Embryonic facial prominence (tissue), 1 donor: ENCODE measurements around the gene PWWP2B.

Experiments used
- DNase-seq: peaks from one replicate; pipeline ENCODE4 v3.0.0-alpha.2; 2016; ENCODE audit errors: extremely low spot score

Gene PWWP2B

GRCh38 chr10:132418527-132419416, 21.8 kb downstream of the PWWP2B start:
- no peak for DNase-seq

GRCh38 chr10:132419538-132420468, 22.8 kb downstream of the PWWP2B start:
- DNase-seq: no peak

- no peak for DNase-seq
Observed at GRCh38 chr10:132420469-132420980, 23.5 kb downstream of the PWWP2B start.

- DNase-seq: no peak
Observed at GRCh38 chr10:132420981-132421846, 24.2 kb downstream of the PWWP2B start.

GRCh38 chr10:132421847-132422751, 25.1 kb downstream of the PWWP2B start:
- no peak for DNase-seq

- DNase-seq: no peak
Observed at GRCh38 chr10:132422903-132423825, 26.2 kb downstream of the PWWP2B start.

- no peak for DNase-seq
Observed at GRCh38 chr10:132423966-132424861, 27.2 kb downstream of the PWWP2B start.

- no peak for DNase-seq
Observed at GRCh38 chr10:132425029-132425756, 28.2 kb downstream of the PWWP2B start.

- no peak for DNase-seq
Observed at GRCh38 chr10:132425757-132426155, 28.8 kb downstream of the PWWP2B start.

GRCh38 chr10:132427006-132427771, 30.2 kb downstream of the PWWP2B start:
- no peak for DNase-seq

- DNase-seq: no peak
Observed at GRCh38 chr10:132427939-132428367, 31.0 kb downstream of the PWWP2B start.

GRCh38 chr10:132428486-132428995, 31.5 kb downstream of the PWWP2B start:
- no peak for DNase-seq

GRCh38 chr10:132429281-132430230, 32.6 kb downstream of the PWWP2B start:
- no peak for DNase-seq

GRCh38 chr10:132430231-132430743, 33.3 kb downstream of the PWWP2B start:
- no peak for DNase-seq

- DNase-seq: no peak
Observed at GRCh38 chr10:132430861-132431271, 33.9 kb downstream of the PWWP2B start.
